Skeletal muscle satellite cell (primary cell): ENCODE measurements around the gene HINT3.
"Not testable (repeated sequence)": the region's sequence is repeated elsewhere in the genome, so short reads cannot be mapped to it uniquely, and the experiment has no call there.

Experiments used
- H3K27me3 ChIP-seq: 2 replicates; pipeline ENCODE4 v1.7.0; 2013; ENCODE audit warnings: low read length; ENCODE audit not compliant: control insufficient read depth, insufficient read depth
- H3K36me3 ChIP-seq: 2 replicates; pipeline ENCODE4 v1.7.0; 2013; ENCODE audit warnings: mild to moderate bottlenecking, control low read depth, low read length; ENCODE audit not compliant: insufficient read depth
- H3K4me1 ChIP-seq: 2 replicates; pipeline ENCODE4 v1.7.0; 2013; ENCODE audit warnings: low read length; ENCODE audit not compliant: control insufficient read depth, insufficient read depth
- H3K4me2 ChIP-seq: 2 replicates; pipeline ENCODE4 v1.7.0; 2013; ENCODE audit warnings: mild to moderate bottlenecking, low read length
- H3K4me3 ChIP-seq: 2 replicates; pipeline ENCODE4 v1.7.0; 2013; ENCODE audit warnings: low read length
- H3K9ac ChIP-seq: 2 replicates; pipeline ENCODE4 v1.7.0; 2013; ENCODE audit warnings: mild to moderate bottlenecking, low read depth, low read length, moderate library complexity
- H3K9me3 ChIP-seq: replicated peaks from 2 replicates; pipeline ENCODE4 v1.7.0; 2013; ENCODE audit warnings: mild to moderate bottlenecking, control low read depth, low read length

Gene HINT3

DNA sequence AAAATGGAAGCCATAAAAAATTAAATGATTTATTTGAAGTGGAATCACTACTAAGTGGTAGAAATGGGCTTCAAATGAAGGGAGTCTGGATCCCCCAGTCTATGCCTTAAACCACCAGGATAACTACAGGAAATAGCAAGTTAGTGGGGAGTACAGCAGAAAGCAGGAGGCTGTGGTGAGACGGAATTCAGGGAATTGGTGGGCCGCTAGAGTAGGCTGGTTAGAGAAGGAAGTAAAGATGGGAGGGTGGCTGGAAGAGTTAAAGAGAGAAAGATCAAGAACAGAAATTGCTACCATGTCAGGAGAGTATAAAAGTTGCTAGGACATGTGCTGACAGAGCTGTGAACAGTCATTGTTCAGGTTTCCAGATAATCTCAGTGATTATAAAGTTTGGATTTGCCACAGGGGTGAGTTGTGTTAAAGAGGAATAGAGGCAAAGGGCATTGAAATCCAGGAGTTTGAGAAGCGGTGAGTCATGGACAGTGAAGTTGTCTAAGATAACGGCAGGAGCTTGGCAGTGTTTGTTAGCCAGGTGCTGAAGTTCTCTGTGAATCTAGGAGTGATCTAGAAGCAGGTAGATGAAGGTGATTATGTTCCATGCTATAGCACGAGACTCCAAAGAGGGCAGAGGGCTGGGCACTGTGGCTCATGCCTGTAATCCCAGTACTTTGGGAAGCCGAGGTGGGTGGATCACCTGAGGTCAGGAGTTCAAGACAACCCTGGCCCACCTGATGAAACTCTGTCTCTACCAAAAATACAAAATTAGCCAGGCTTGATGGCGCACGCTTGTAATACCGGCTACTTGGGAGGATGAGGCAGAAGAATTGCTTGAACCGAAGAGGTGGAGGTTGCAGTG, 13.7 kb upstream of the HINT3 start:
- Histone ChIP-seq H3K9me3 (no peaks in the 10 kb centered on the region), H3K36me3 (no peaks in the 10 kb centered on the region), H3K4me3 (no peak overlapping the region), H3K27me3 (no peaks in the 10 kb centered on the region), H3K4me1 (peaks cover 47% of the 10 kb centered on the region), H3K4me2 (no peak overlapping the region), H3K9ac (no peak overlapping the region)

DNA sequence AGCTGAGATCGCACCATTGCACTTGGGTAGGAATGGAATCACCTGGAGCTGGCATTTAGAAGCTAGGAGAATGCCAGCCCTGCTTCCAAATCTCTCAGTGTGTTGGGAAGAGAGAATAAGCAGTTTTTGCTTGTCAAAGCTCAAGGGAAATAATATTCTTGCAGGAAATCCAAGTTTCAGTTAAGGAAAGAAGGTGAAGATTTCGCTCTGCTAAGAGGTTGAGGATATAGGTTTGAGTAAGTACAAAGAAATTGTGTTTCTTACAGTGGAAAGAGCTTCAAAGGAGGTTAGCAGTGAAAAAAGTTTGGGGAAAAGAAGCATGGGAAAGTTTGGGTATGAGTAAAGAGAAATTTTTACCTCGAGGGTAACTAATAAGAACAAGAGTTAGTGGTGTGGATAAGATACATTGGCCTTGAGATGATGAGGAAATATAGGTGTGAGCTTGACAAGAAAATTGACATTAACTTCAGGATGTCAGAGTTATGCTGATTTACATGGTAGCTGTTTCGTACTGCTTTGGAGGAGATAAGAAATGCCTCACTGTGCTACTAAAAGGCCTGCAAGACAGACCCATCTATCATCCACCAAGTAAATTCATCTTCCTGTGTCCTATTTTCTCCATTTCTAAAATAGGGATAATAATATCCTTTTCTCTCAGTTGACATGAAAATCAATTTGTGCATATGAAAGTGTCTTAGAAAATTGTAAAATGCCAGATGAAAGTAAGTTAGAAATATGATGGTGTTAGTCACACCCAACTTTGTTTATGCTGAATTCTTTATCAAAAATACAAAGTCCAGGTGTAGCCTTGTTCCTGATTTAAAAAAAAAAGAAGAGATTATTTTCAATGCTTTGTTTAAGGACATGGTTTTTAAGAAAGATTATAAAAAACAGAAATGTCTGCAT, 12.8 kb upstream of the HINT3 start:
- Histone ChIP-seq H3K4me2 (peak overlapping the region; percentile 43), H3K9me3 (no peaks in the 10 kb centered on the region), H3K27me3 (no peaks in the 10 kb centered on the region), H3K4me3 (no peak overlapping the region), H3K9ac (peak overlapping the region; percentile 37), H3K36me3 (no peaks in the 10 kb centered on the region), H3K4me1 (peaks cover 51% of the 10 kb centered on the region)

DNA sequence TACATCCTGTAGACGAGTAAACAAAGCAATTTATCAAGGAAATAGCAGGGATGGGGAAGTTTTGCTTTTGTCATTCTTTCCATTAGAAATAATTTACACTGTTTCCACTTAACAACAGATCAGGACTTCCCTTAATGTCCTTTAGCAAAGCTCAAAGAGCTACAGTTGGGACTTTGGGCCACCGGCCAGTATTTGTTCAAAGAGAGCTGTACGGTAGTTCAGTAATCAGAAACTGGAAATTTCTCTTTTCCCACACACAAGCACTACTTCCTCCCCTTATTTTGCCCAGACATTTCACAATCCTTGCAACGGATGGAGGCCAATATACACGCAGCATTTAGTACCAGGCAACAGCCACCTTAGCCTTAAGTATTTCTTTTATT, 12.1 kb upstream of the HINT3 start:
- no peaks in the 10 kb centered on the region for H3K27me3 ChIP-seq
- H3K4me2 ChIP-seq, result peak overlapping the region; percentile 43
- H3K4me1 ChIP-seq, result peaks cover 51% of the 10 kb centered on the region
- no peaks in the 10 kb centered on the region for H3K9me3 ChIP-seq
- H3K36me3 ChIP-seq, result no peaks in the 10 kb centered on the region
- H3K9ac ChIP-seq, result peak overlapping the region; percentile 37
- no peak overlapping the region for H3K4me3 ChIP-seq

DNA sequence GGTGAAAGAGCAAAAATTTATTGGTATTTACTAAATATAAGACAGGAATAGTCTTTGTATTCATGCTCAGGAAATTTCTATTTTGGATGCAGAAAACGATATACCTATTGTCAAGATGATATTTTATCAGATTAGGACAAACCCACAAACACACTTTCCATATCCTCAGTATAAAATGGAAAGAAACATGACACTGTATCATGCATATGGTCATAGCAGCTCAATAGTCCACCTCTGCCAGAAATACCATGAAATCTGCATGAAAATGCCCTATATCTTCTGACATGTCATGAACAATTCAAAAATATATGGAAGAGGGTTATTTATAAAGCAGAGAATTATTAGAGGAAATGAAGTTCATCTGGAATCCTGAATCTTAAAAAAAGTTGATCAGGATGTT, 11.7 kb upstream of the HINT3 start:
- no peaks in the 10 kb centered on the region for H3K9me3 ChIP-seq
- H3K9ac ChIP-seq, result no peak overlapping the region
- no peaks in the 10 kb centered on the region for H3K27me3 ChIP-seq
- peaks cover 51% of the 10 kb centered on the region for H3K4me1 ChIP-seq
- H3K4me2 ChIP-seq, result no peak overlapping the region
- H3K4me3 ChIP-seq, result no peak overlapping the region
- no peaks in the 10 kb centered on the region for H3K36me3 ChIP-seq

DNA sequence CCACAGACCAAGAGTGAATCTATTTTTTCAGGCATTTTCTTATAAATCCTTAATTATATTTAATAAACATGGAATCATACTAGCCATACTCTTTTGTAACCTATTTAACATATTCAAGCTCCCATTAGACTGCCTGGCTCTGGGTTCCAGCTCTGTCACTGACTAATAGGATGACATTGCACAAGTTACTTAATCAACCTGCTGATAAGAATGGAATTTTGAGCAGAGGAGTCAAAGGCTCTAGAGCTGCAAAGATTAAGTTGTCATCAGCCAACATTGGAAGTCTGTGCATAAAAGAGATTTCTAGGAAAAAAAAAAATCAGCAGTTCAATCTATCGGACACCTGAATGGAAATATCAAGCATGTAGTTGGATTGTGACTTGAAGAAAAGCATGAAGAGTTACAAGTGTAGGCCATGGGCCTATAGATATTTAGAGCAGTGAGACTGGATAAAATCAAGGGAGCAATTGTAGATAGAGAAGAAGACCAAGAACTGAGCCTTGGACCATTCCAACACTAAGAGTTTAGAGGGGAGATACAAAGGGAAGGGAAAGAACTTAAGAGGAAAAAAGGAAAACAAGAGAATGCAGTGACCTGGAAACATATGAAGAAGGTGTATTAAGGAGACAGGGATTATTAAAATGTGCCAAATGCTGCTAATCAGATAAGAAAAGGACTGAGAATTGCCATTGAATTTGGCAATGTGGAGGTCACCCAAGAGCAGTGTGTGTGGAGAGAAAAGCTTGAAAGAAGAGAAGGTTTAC, 11.0 kb upstream of the HINT3 start:
- H3K9me3 ChIP-seq, result no peaks in the 10 kb centered on the region
- no peaks in the 10 kb centered on the region for H3K27me3 ChIP-seq
- H3K4me1 ChIP-seq, result peaks cover 48% of the 10 kb centered on the region
- H3K9ac ChIP-seq, result peak overlapping the region; percentile 38
- H3K36me3 ChIP-seq, result no peaks in the 10 kb centered on the region
- H3K4me3 ChIP-seq, result no peak overlapping the region
- peak overlapping the region; percentile 73 for H3K4me2 ChIP-seq

DNA sequence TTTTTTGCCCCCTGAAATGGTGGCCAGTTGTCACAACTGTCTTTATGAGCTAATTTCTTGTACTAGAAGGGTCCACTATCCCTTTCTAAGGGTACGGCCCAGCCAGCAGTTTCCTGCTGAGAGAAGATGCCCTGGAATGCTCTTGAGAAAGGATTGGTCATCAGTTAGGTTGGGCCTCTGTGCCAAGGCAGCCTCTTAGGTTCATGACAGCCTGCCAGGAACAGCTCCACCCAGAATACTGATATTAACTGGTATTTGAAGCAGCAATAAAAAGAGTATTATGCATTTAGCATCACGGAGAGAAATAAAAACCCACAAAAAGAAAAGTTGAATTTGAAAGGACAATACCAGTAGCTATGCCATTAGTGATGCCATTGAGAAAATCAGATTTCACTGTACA, 9.0 kb upstream of the HINT3 start:
- no peaks in the 10 kb centered on the region for H3K36me3 ChIP-seq
- H3K27me3 ChIP-seq, result no peaks in the 10 kb centered on the region
- H3K4me2 ChIP-seq, result peak overlapping the region; percentile 22
- no peaks in the 10 kb centered on the region for H3K9me3 ChIP-seq
- peaks cover 42% of the 10 kb centered on the region for H3K4me1 ChIP-seq
- H3K4me3 ChIP-seq, result no peak overlapping the region
- H3K9ac ChIP-seq, result peak overlapping the region; percentile 57

DNA sequence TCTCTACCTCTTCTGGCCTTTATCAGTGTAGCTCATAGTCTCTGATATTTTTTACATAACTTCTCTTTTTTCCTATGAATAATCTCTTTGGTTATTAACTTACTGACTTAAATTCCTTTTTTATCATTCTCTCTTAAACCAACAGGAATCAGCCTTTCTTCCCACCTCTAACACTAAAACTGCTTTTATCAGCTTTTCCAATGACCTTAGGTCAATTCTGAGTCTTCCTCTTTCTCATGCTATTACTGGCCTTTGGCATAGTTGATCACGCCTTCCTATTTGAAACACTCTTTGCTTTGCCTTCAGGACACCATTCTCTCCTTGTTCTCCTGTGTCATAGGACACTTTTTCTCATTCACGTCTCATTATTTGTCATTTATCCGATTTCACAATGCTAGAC, 8.1 kb upstream of the HINT3 start:
- Histone ChIP-seq H3K36me3 (no peaks in the 10 kb centered on the region), H3K9me3 (no peaks in the 10 kb centered on the region), H3K4me2 (no peak overlapping the region), H3K27me3 (no peaks in the 10 kb centered on the region), H3K4me3 (no peak overlapping the region), H3K4me1 (peaks cover 42% of the 10 kb centered on the region), H3K9ac (no peak overlapping the region)

DNA sequence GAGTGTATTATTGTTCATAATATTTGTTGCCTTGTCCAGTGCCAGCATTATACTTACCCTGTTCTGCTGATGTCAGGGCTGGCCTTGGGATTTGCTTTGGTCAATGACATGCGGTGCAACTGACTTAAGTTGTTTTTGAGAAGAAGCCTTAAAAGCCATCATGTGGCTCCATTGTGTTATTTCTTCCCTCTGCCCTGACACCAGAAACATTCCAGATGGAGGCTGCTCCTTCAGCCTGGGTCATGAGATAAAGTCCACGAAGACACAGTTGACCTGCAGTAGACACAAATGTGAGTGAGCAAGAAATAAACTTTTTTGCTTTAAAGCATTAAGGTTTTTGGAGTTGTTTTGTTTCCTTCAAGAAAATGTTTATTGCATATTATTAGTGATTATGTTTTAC, 7.5 kb upstream of the HINT3 start:
- no peak overlapping the region for H3K4me3 ChIP-seq
- H3K36me3 ChIP-seq, result no peaks in the 10 kb centered on the region
- H3K4me1 ChIP-seq, result peaks cover 41% of the 10 kb centered on the region
- H3K27me3 ChIP-seq, result no peaks in the 10 kb centered on the region
- no peak overlapping the region for H3K9ac ChIP-seq
- H3K9me3 ChIP-seq, result no peaks in the 10 kb centered on the region
- H3K4me2 ChIP-seq, result no peak overlapping the region

DNA sequence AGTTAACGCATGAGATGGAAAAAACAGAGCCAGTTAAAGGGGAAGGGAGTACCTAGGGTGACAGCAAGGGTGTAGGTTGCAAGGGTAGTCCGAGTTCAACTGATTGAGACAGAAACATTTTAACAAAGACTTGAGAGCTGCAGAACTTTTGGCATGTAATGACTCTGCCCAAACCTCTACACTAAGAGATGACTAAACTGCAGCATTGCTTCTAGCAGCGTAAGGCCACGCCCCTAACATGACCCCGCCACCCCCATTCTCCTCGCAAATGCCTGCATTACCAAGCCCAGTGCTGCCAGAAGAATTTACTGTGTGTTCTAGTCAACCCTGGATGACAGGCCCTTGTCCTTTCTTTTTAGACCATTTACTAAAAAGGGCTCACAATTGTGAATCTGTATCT, 6.3 kb upstream of the HINT3 start:
- H3K4me3 ChIP-seq, result no peak overlapping the region
- H3K4me2 ChIP-seq, result no peak overlapping the region
- H3K9me3 ChIP-seq, result no peaks in the 10 kb centered on the region
- peaks cover 29% of the 10 kb centered on the region for H3K4me1 ChIP-seq
- no peaks in the 10 kb centered on the region for H3K36me3 ChIP-seq
- H3K27me3 ChIP-seq, result no peaks in the 10 kb centered on the region
- no peak overlapping the region for H3K9ac ChIP-seq

DNA sequence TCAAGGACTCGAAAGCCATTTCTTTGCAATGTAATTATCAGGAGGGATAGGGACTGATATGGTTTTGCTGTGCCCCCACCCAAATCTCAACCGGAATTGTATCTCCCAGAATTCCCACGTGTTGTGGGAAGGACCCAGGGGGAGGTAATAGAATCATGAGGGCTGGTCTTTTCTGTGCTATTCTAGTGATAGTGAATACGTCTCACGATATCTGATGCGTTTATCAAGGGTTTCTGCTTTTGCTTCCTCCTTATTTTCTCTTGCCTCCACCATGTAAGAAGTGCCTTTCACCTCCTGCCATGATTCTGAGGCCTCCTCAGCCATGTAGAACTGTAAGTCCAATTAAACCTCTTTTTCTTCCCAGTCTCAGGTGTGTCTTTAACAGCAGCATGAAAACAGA, 5.9 kb upstream of the HINT3 start:
- not testable (repeated sequence) for H3K9ac ChIP-seq, H3K9me3 ChIP-seq, H3K27me3 ChIP-seq, H3K36me3 ChIP-seq, H3K4me2 ChIP-seq, H3K4me3 ChIP-seq
- peaks cover 24% of the 10 kb centered on the region for H3K4me1 ChIP-seq

DNA sequence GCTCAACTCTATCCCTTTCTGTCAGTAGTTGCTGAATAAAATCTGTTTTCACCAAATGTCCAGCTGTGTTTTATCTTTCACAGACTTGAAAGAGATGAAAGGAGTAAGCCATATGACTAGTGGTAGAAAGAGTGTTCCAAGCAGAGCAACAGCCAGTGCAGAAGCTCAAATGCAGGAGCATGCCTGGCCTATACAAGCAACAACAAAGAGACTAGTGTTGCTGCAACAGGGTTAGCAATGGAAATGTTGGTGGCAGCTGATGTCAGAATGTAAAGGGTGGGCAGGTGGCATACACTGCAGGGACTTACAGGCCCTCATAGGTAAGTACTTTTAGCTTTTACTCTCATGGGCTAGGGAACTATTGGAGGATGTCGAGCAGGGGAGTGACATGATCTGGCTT, 5.2 kb upstream of the HINT3 start:
- Histone ChIP-seq H3K27me3 (no peaks in the 10 kb centered on the region), H3K36me3 (no peaks in the 10 kb centered on the region), H3K9ac (no peak overlapping the region), H3K4me3 (no peak overlapping the region), H3K4me2 (no peak overlapping the region), H3K4me1 (peaks cover 22% of the 10 kb centered on the region), H3K9me3 (no peaks in the 10 kb centered on the region)
